ENCODE results near the gene RHOXF1. TPM values are rescaled to one million over a fixed set of nuclear protein-coding genes. Genes with fewer than 3 reads are reported as not detected.
A peak's percentile ranks its signal among the peaks of the same experiment; 100 is the strongest.
"Not testable (repeated sequence)": the region's sequence is repeated elsewhere in the genome, so short reads cannot be mapped to it uniquely, and the experiment has no call there.

Gene RHOXF1
- total RNA-seq (2022): not detected in 2 replicates
- Bru-seq, nascent RNA: percentile 11 among the genes with signal in this experiment
- BruChase-seq, experiment 1, labeled RNA remaining after a 6-hour chase: percentile 20 among the genes with signal in this experiment
- percentile 16 among the genes with signal in this experiment for BruChase-seq, experiment 2, labeled RNA remaining after a 2-hour chase
- long read RNA-seq: 0 reads

DNA sequence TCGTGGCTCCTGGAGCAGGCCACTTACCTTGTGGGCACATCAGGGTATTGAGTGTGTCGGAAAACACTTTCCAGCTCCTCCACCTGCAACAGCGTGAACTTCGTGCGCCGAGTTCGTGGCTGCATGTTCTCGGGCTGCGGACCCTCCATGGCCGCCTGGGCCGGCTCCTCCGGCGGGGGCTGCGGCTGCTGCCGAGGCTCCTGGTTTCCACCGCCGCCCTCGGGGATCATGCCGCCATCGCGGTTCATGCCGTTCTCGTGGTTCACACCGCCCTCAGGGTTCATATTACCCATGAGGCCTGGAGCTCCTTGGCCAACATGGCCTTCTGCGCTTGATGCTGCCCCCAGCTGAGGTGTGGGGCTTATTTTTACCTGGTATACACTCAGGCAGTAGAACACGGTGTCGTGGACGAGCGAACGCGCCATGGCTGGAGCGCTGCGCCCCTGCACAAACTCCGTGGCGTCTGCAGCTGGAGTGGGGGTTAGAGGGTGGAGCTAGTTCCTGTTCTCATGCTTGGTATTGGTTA lies at the start of gene RHOXF1:
TSS of gene RHOXF1 (minus strand) at position 476 of the 526 bp plus-strand sequence. CDS start at position 425, 51 bp downstream.
- Mint-ChIP-seq H3K27me3 (ENCODE audit: insufficient read depth, unreplicated experiment) (no peaks in the 10 kb centered on the region), H3K4me3 (ENCODE audit: unreplicated experiment) (no peak within 1 kb of the TSS), H3K9me3 (ENCODE audit: unreplicated experiment) (no peaks in the 10 kb centered on the region), H3K27ac (ENCODE audit: low read depth, unreplicated experiment) (no peak within 1 kb of the TSS), H3K4me1 (ENCODE audit: insufficient read depth, unreplicated experiment) (no peaks in the 10 kb centered on the region), H3K36me3 (ENCODE audit: insufficient read depth, unreplicated experiment) (no peaks in the 10 kb centered on the region)
- DNase-seq (ENCODE audit: unreplicated experiment): no peak
- TF ChIP-seq, protein P1, sequence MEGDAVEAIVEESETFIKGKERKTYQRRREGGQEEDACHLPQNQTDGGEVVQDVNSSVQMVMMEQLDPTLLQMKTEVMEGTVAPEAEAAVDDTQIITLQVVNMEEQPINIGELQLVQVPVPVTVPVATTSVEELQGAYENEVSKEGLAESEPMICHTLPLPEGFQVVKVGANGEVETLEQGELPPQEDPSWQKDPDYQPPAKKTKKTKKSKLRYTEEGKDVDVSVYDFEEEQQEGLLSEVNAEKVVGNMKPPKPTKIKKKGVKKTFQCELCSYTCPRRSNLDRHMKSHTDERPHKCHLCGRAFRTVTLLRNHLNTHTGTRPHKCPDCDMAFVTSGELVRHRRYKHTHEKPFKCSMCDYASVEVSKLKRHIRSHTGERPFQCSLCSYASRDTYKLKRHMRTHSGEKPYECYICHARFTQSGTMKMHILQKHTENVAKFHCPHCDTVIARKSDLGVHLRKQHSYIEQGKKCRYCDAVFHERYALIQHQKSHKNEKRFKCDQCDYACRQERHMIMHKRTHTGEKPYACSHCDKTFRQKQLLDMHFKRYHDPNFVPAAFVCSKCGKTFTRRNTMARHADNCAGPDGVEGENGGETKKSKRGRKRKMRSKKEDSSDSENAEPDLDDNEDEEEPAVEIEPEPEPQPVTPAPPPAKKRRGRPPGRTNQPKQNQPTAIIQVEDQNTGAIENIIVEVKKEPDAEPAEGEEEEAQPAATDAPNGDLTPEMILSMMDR (IDR thresholded peaks at IDR 0.05; ENCODE audit: unreplicated experiment): no peak
- no TSS peak for BruUV-seq (replicated peaks)
- intact Hi-C loops (cut with micrococcal nuclease): no loop called here
- ChIA-PET CTCF (no interaction called here), POLR2A (no interaction called here)

DNA sequence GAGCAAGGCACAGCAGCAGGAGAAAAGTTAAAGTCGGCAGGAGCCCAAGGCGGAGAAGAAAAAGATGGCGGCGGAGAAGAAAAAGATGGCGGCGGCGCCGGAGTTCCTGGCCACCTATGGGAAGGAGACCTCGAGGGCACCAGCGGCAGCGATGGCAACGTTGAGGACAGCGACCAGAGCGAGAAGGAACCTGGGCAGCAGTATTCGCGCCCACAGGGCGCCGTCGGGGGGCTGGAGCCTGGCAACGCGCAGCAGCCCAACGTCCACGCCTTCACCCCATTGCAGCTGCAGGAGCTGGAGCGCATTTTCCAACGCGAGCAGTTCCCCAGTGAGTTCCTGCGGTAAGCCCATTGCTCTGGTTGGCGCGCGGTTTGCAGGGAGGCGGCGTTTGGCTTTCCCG lies 43.4 kb upstream of the RHOXF1 start:
- intact Hi-C loops (cut with micrococcal nuclease); H3K4me3 Mint-ChIP-seq (ENCODE audit: unreplicated experiment); POLR2A ChIA-PET; CTCF ChIA-PET; DNase-seq (ENCODE audit: unreplicated experiment); BruUV-seq (replicated peaks); H3K4me1 Mint-ChIP-seq (ENCODE audit: insufficient read depth, unreplicated experiment); H3K36me3 Mint-ChIP-seq (ENCODE audit: insufficient read depth, unreplicated experiment); H3K27ac Mint-ChIP-seq (ENCODE audit: low read depth, unreplicated experiment); H3K27me3 Mint-ChIP-seq (ENCODE audit: insufficient read depth, unreplicated experiment); H3K9me3 Mint-ChIP-seq (ENCODE audit: unreplicated experiment): not testable (repeated sequence)

DNA sequence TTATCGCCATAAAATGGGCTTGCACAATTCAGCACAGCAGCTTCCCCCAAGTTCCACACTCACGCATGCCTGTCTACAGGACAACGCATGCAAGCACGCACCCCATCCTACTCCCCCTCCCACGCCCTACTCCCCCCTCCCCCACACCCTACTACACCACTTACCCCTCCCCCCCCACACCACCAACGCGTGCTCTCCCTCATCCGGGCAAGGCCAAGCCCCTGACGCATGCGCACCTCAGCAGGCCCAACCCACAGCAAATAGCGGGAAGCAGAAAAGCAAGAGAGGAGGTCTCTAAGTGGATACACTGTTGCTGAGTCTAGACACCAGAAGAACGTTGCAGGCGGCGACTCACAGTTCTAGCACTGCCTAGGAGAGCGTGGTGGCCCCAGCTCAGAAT lies 42.6 kb upstream of the RHOXF1 start, which contains the start of gene RHOXF2:
TSS of gene RHOXF2 (plus strand) at position 301 of the 400 bp plus-strand sequence. CDS start 138 bp downstream, outside the sequence.
- H3K4me1 Mint-ChIP-seq (ENCODE audit: insufficient read depth, unreplicated experiment); H3K36me3 Mint-ChIP-seq (ENCODE audit: insufficient read depth, unreplicated experiment); BruUV-seq (replicated peaks); DNase-seq (ENCODE audit: unreplicated experiment); H3K4me3 Mint-ChIP-seq (ENCODE audit: unreplicated experiment); H3K9me3 Mint-ChIP-seq (ENCODE audit: unreplicated experiment); H3K27me3 Mint-ChIP-seq (ENCODE audit: insufficient read depth, unreplicated experiment); intact Hi-C loops (cut with micrococcal nuclease); H3K27ac Mint-ChIP-seq (ENCODE audit: low read depth, unreplicated experiment); POLR2A ChIA-PET; CTCF ChIA-PET: not testable (repeated sequence)

DNA sequence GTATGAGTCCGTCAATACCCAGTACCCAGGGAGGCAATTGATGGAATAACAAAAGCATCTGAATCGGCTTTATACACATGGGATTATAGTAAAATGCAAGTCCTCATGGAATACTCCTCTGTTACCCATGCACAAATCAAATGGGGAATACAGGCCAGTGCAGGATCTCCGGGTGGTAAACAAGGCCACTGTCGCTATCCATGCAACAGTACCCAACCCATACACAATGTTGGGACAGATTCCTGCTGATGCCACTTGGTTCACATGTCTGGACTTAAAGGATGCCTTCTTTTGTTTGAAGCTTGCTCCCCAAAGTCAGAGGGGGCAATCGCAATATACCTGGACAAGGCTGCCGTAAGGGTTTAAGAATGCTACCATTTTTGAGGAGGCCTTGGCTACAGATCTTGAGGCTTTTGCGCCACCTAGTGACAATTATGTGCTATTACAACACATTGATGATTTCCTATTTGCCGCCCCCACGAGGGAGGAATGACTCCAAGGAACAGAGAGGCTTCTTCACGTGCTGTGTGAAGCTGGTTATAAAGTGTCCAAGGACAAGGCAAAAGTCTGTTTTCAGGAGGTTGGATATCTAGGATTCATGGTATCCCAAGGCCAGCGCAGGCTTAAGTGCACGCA lies 34.5 kb upstream of the RHOXF1 start:
- H3K4me1 Mint-ChIP-seq (ENCODE audit: insufficient read depth, unreplicated experiment); POLR2A ChIA-PET; CTCF ChIA-PET; H3K4me3 Mint-ChIP-seq (ENCODE audit: unreplicated experiment); BruUV-seq (replicated peaks); H3K27ac Mint-ChIP-seq (ENCODE audit: low read depth, unreplicated experiment); DNase-seq (ENCODE audit: unreplicated experiment); H3K9me3 Mint-ChIP-seq (ENCODE audit: unreplicated experiment); intact Hi-C loops (cut with micrococcal nuclease); H3K36me3 Mint-ChIP-seq (ENCODE audit: insufficient read depth, unreplicated experiment): not testable (repeated sequence)
- peaks cover 23% of the 10 kb centered on the region for H3K27me3 Mint-ChIP-seq (ENCODE audit: insufficient read depth, unreplicated experiment)

- peaks cover 14% of the 10 kb centered on the region for H3K4me1 Mint-ChIP-seq (ENCODE audit: insufficient read depth, unreplicated experiment)
- CTCF ChIA-PET: interaction anchor here (1.1 to 2.1 kb wide), 3 partner anchors 10 to 292 kb away, joined by 3 to 12 read pairs (median 5); no protein-coding TSS in a partner anchor
- TF ChIP-seq, protein P1 (IDR thresholded peaks at IDR 0.05; ENCODE audit: unreplicated experiment): no peak
- intact Hi-C loops (cut with micrococcal nuclease): no loop called here
- no peaks in the 10 kb centered on the region for H3K36me3 Mint-ChIP-seq (ENCODE audit: insufficient read depth, unreplicated experiment)
- DNase-seq (ENCODE audit: unreplicated experiment): no peak
- no peak overlapping the region for H3K27ac Mint-ChIP-seq (ENCODE audit: low read depth, unreplicated experiment)
- no peak overlapping the region for H3K4me3 Mint-ChIP-seq (ENCODE audit: unreplicated experiment)
- BruUV-seq (replicated peaks): no TSS peak
- POLR2A ChIA-PET: no interaction called here
- peaks cover 47% of the 10 kb centered on the region for H3K27me3 Mint-ChIP-seq (ENCODE audit: insufficient read depth, unreplicated experiment)
- no peaks in the 10 kb centered on the region for H3K9me3 Mint-ChIP-seq (ENCODE audit: unreplicated experiment)
Observed at GRCh38 chrX:120147537-120147936, 31.8 kb upstream of the RHOXF1 start.

- peaks cover 14% of the 10 kb centered on the region for H3K4me1 Mint-ChIP-seq (ENCODE audit: insufficient read depth, unreplicated experiment)
- H3K4me3 Mint-ChIP-seq (ENCODE audit: unreplicated experiment); H3K36me3 Mint-ChIP-seq (ENCODE audit: insufficient read depth, unreplicated experiment); H3K27ac Mint-ChIP-seq (ENCODE audit: low read depth, unreplicated experiment); BruUV-seq (replicated peaks); intact Hi-C loops (cut with micrococcal nuclease); DNase-seq (ENCODE audit: unreplicated experiment); H3K9me3 Mint-ChIP-seq (ENCODE audit: unreplicated experiment); POLR2A ChIA-PET: not testable (repeated sequence)
- H3K27me3 Mint-ChIP-seq (ENCODE audit: insufficient read depth, unreplicated experiment): peaks cover 47% of the 10 kb centered on the region
- CTCF ChIA-PET: interaction anchor here (1.2 kb wide), 1 partner anchor 9 kb away, joined by 5 read pairs; no protein-coding TSS in a partner anchor
Observed at GRCh38 chrX:120146323-120146722, 30.6 kb upstream of the RHOXF1 start.
